ENCODE results near the gene MAD1L1. TPM values are rescaled to one million over a fixed set of nuclear protein-coding genes. Genes with fewer than 3 reads are reported as not detected.

The MAD1L1 gene
- total RNA-seq, 1 experiment from 2014 or later, result 50.8 TPM

DNA sequence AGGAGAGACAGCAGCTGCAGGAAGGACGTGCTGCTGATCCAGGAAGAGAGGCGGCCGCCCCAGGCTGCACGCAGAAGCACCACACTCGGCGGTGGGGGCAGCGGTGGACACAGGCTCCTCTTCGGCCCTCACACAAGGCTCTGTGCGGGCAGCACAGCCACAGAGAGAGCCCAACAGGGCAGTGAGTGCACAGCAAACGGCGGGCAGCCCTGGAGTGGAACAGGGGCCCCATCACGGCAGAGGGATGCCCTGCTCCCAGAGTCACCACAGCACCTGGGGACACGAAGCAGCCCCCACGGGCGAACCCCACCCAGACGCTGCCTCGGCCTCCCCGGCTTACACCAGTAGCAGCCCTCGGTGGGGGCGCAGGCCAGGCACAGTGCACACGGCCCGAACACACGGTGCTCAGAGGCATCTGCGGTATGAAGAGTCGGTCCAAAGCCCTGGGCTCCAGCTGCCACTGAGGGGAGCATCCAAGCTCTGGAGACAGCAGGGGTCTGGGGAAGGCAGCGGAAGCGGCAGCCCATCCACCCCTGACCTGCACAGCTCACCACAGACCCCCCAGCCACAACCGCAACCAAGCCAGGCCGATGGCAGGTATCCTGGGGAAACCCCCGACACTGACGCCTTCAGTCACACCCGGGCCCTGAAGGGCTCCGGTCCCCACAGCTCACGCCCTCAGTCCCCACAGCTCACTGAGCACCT lies 26.1 kb upstream of the MAD1L1 start:
- TF ChIP-seq EZH2 (IDR thresholded peaks at IDR 0.05; ENCODE audit: low read depth), result no peak
- TF ChIP-seq, protein P1, sequence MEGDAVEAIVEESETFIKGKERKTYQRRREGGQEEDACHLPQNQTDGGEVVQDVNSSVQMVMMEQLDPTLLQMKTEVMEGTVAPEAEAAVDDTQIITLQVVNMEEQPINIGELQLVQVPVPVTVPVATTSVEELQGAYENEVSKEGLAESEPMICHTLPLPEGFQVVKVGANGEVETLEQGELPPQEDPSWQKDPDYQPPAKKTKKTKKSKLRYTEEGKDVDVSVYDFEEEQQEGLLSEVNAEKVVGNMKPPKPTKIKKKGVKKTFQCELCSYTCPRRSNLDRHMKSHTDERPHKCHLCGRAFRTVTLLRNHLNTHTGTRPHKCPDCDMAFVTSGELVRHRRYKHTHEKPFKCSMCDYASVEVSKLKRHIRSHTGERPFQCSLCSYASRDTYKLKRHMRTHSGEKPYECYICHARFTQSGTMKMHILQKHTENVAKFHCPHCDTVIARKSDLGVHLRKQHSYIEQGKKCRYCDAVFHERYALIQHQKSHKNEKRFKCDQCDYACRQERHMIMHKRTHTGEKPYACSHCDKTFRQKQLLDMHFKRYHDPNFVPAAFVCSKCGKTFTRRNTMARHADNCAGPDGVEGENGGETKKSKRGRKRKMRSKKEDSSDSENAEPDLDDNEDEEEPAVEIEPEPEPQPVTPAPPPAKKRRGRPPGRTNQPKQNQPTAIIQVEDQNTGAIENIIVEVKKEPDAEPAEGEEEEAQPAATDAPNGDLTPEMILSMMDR (conservative IDR thresholded peaks at IDR 0.05), result no peak
- no TSS peak for BruUV-seq (replicated peaks)
- Histone ChIP-seq H3K4me2 (no peak overlapping the region), H2AFZ (no peak overlapping the region), H3F3A (ENCODE audit: insufficient read depth, low read depth) (peaks cover 47% of the 10 kb centered on the region), H3K79me2 (ENCODE audit: low read depth) (0 out of 2 replicates have a peak, but pooled peaks cover 3% of the 10 kb centered on the region), H3K36me3 (ENCODE audit: low read depth) (no peaks in the 10 kb centered on the region), H3K4me3 (no peak overlapping the region), H4K20me1 (ENCODE audit: insufficient read depth) (no peaks in the 10 kb centered on the region), H3K27me3 (ENCODE audit: insufficient read depth, low read depth) (no peaks in the 10 kb centered on the region), H3K4me1 (replicated peaks; ENCODE audit: insufficient read depth) (peaks cover 54% of the 10 kb centered on the region), H3K9me3 (ENCODE audit: insufficient read depth, low read depth) (no peaks in the 10 kb centered on the region), H3K9me2 (ENCODE audit: insufficient read depth) (no peaks in the 10 kb centered on the region), H3K27ac (no peak overlapping the region)
- no peak for DNase-seq
- intact Hi-C loops (cut with micrococcal nuclease; ENCODE audit: unreplicated experiment), result no loop called here
- ChIA-PET CTCF (no interaction called here), POLR2A (ENCODE audit: unreplicated experiment) (no interaction called here)

DNA sequence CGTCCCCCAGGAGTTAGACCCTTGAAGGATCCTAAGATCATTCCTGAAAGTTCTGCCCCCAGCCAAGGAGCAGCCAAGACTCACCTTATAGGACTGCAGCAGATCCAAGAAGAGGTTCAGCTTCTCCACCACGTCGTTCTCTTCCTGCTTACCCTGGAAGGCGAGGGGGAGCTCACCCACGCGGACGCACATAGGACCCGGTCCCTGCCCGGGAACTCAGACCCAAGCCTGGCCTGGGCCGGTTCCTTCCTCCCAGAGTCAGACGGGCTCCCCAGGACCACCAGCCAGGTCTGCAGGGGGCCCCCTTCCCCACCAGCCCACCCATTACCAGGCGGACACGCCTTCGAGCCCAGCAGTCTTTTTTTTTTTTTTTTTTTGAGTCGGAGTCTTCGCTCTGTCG lies 24.9 kb upstream of the MAD1L1 start:
- POLR2A ChIA-PET (ENCODE audit: unreplicated experiment), result no interaction called here

DNA sequence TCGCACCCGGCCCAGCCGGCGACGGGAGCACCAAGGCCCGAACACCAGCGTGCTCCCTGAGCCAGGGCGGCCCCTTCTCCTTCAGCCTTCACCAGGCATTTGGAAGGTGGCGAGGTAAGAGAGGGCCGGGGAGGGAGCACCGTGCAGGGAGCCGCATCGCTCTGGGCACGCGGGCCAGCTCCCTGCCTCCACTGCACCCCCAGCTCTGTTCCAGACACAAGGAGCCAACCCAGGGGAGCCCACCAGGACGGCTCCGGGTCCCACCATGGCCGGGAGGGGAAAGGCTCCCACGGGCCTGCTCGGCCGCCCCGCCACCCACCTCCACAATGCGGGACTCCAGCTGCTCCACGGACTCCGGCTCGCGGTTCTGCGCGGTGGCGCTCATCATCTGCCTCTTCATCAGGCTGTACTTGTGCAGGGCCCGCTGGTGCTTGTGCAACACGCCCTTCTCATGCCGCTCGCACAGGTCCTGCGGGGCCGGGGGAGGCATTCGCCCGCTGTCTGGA lies 24.4 kb upstream of the MAD1L1 start:
- ChIA-PET POLR2A (ENCODE audit: unreplicated experiment) (no interaction called here), CTCF (no interaction called here)
- intact Hi-C loops (cut with micrococcal nuclease; ENCODE audit: unreplicated experiment), result no loop called here
- Histone ChIP-seq H4K20me1 (ENCODE audit: insufficient read depth) (no peaks in the 10 kb centered on the region), H3K36me3 (ENCODE audit: low read depth) (no peaks in the 10 kb centered on the region), H3K27me3 (ENCODE audit: insufficient read depth, low read depth) (no peaks in the 10 kb centered on the region), H3K4me3 (no peak overlapping the region), H3K4me2 (no peak overlapping the region), H3K79me2 (ENCODE audit: low read depth) (0 out of 2 replicates have a peak, but pooled peaks cover 3% of the 10 kb centered on the region), H2AFZ (no peak overlapping the region), H3K27ac (no peak overlapping the region), H3F3A (ENCODE audit: insufficient read depth, low read depth) (peaks cover 47% of the 10 kb centered on the region), H3K9me2 (ENCODE audit: insufficient read depth) (no peaks in the 10 kb centered on the region), H3K4me1 (replicated peaks; ENCODE audit: insufficient read depth) (peaks cover 63% of the 10 kb centered on the region), H3K9me3 (ENCODE audit: insufficient read depth, low read depth) (no peaks in the 10 kb centered on the region)
- TF ChIP-seq EZH2 (IDR thresholded peaks at IDR 0.05; ENCODE audit: low read depth), result no peak
- TF ChIP-seq, protein P1 (conservative IDR thresholded peaks at IDR 0.05), result no peak
- BruUV-seq (replicated peaks), result no TSS peak
- DNase-seq, result no peak

More for the DNA sequence above, 24.9 kb upstream of the MAD1L1 start:
- no peak overlapping the region for H2AFZ ChIP-seq
- H3K4me3 ChIP-seq, result no peak overlapping the region
- peaks cover 63% of the 10 kb centered on the region for H3K4me1 ChIP-seq (replicated peaks; ENCODE audit: insufficient read depth)
- no TSS peak for BruUV-seq (replicated peaks)
- CTCF ChIA-PET, result interaction anchor here (0.7 kb wide), 1 partner anchor 371 kb away, joined by 10 read pairs; no protein-coding TSS in a partner anchor
- H3K79me2 ChIP-seq (ENCODE audit: low read depth), result 0 out of 2 replicates have a peak, but pooled peaks cover 3% of the 10 kb centered on the region
- no peaks in the 10 kb centered on the region for H3K9me2 ChIP-seq (ENCODE audit: insufficient read depth)
- H3K4me2 ChIP-seq, result no peak overlapping the region
- no peaks in the 10 kb centered on the region for H3K36me3 ChIP-seq (ENCODE audit: low read depth)
- intact Hi-C loops (cut with micrococcal nuclease; ENCODE audit: unreplicated experiment), result no loop called here
- no peak for DNase-seq
- no peak for TF ChIP-seq EZH2 (IDR thresholded peaks at IDR 0.05; ENCODE audit: low read depth)
- TF ChIP-seq, protein P1 (conservative IDR thresholded peaks at IDR 0.05), result no peak
- H3F3A ChIP-seq (ENCODE audit: insufficient read depth, low read depth), result peaks cover 47% of the 10 kb centered on the region
- H4K20me1 ChIP-seq (ENCODE audit: insufficient read depth), result no peaks in the 10 kb centered on the region
- no peaks in the 10 kb centered on the region for H3K9me3 ChIP-seq (ENCODE audit: insufficient read depth, low read depth)
- no peaks in the 10 kb centered on the region for H3K27me3 ChIP-seq (ENCODE audit: insufficient read depth, low read depth)
- no peak overlapping the region for H3K27ac ChIP-seq

Data from PC-9 (cell line).